GM19035 (cell line): ENCODE measurements around the gene ZFYVE1.
"Not testable (repeated sequence)": the region's sequence is repeated elsewhere in the genome, so short reads cannot be mapped to it uniquely, and the experiment has no call there.

Experiments
- ATAC-seq: cut with Tn5 transposase; IDR thresholded peaks from one replicate; pipeline ENCODE4 v1.9.1; 2021; ENCODE audit not compliant: unreplicated experiment

Gene ZFYVE1

GRCh38 chr14:73007835-73008234 is 19.1 kb downstream of the ZFYVE1 start:
- ATAC-seq = no peak

GRCh38 chr14:73004641-73005040 is 22.3 kb downstream of the ZFYVE1 start:
- ATAC-seq = not testable (repeated sequence)

GRCh38 chr14:73003681-73004080 is 23.2 kb downstream of the ZFYVE1 start:
- ATAC-seq = no peak

- no peak for ATAC-seq
These were observed 26.8 kb downstream of the ZFYVE1 start for GRCh38 chr14:73000073-73000472.

- no peak for ATAC-seq
These were observed 27.6 kb downstream of the ZFYVE1 start for GRCh38 chr14:72999316-72999715.

- no peak for ATAC-seq
These were observed 28.5 kb downstream of the ZFYVE1 start for GRCh38 chr14:72998252-72998903.

- ATAC-seq = no peak
These were observed 30.0 kb downstream of the ZFYVE1 start for GRCh38 chr14:72996916-72997315.

- no peak for ATAC-seq
These were observed 36.7 kb downstream of the ZFYVE1 start for GRCh38 chr14:72990171-72990570.

- ATAC-seq = no peak
These were observed 40.0 kb downstream of the ZFYVE1 start for GRCh38 chr14:72986857-72987256.

GRCh38 chr14:72986214-72986613 is 40.7 kb downstream of the ZFYVE1 start:
- no peak for ATAC-seq

- ATAC-seq = no peak
These were observed 44.7 kb downstream of the ZFYVE1 start for GRCh38 chr14:72982146-72982708.

GRCh38 chr14:72980863-72981262 is 46.0 kb downstream of the ZFYVE1 start:
- no peak for ATAC-seq

- no peak for ATAC-seq
These were observed 48.0 kb downstream of the ZFYVE1 start for GRCh38 chr14:72978856-72979255.

- no peak for ATAC-seq
These were observed 51.1 kb downstream of the ZFYVE1 start for GRCh38 chr14:72975770-72976169.

GRCh38 chr14:72974661-72975060 is 52.2 kb downstream of the ZFYVE1 start:
- no peak for ATAC-seq

- ATAC-seq = no peak
These were observed 56.0 kb downstream of the ZFYVE1 start for GRCh38 chr14:72970824-72971434.

GRCh38 chr14:72970058-72970630 is 56.8 kb downstream of the ZFYVE1 start:
- ATAC-seq = no peak

GRCh38 chr14:72968316-72968715 is 58.6 kb downstream of the ZFYVE1 start:
- no peak for ATAC-seq

- ATAC-seq = no peak
These were observed 60.9 kb downstream of the ZFYVE1 start for GRCh38 chr14:72966038-72966437.

- no peak for ATAC-seq
These were observed 61.7 kb downstream of the ZFYVE1 start for GRCh38 chr14:72965249-72965648.

- no peak for ATAC-seq
These were observed 64.0 kb downstream of the ZFYVE1 start for GRCh38 chr14:72962829-72963312.

- not testable (repeated sequence) for ATAC-seq
These were observed 64.6 kb downstream of the ZFYVE1 start for GRCh38 chr14:72962336-72962754.
